Mesothelial cell of epicardium (in vitro differentiated cells): Measurements from ENCODE around the gene SNPH. TPM values are rescaled to one million over a fixed set of nuclear protein-coding genes. Genes with fewer than 3 reads are reported as not detected.
A peak's percentile ranks its signal among the peaks of the same experiment; 100 is the strongest.

Experiments
- DNase-seq, 2 experiments: peaks; one replicate each; pipeline ENCODE4 v3.0.0; 2021; ENCODE audit warnings: low spot score in 2 of 2; ENCODE audit not compliant: unreplicated experiment in 2 of 2
- H3K27ac Mint-ChIP-seq: 2 replicates; pipeline ENCODE4 v1.8.0; 2021; ENCODE audit warnings: mixed read lengths
- H3K27me3 Mint-ChIP-seq: 2 replicates; pipeline ENCODE4 v1.8.0; 2021; ENCODE audit warnings: low read depth, mixed read lengths
- H3K36me3 Mint-ChIP-seq: 2 replicates; pipeline ENCODE4 v1.8.0; 2021; ENCODE audit warnings: mixed read lengths
- H3K4me1 Mint-ChIP-seq: 2 replicates; pipeline ENCODE4 v1.8.0; 2021; ENCODE audit warnings: mixed read lengths
- H3K4me3 Mint-ChIP-seq: 2 replicates; pipeline ENCODE4 v1.8.0; 2021; ENCODE audit warnings: mild to moderate bottlenecking, moderate library complexity, mixed read lengths
- H3K9me3 Mint-ChIP-seq: 2 replicates; pipeline ENCODE4 v1.8.0; 2021; ENCODE audit warnings: mixed read lengths
- total RNA-seq: library from RNA; stranded (reverse); gene quantifications from 3 replicates; pipeline ENCODE4 v1.2.1, GENCODE V29; 2021
- TF ChIP-seq, protein P1 (sequence below): fragments of 200-600 bp; sonication (generic); IDR thresholded peaks from one replicate; pipeline ENCODE4 v1.5.0; 2021; ENCODE audit warnings: antibody characterized with exemption; ENCODE audit not compliant: unreplicated experiment

Gene SNPH
- total RNA-seq, 1 donor from 2014 or later, result 3.4 TPM

- Mint-ChIP-seq H3K9me3 (no peaks in the 10 kb centered on the region), H3K4me3 (no peak within 1 kb of the TSS)
These were observed 62.7 kb downstream of the SNPH start, which contains the start of gene SDCBP2 for GRCh38 chr20:1328680-1329330. TSS of gene SDCBP2 (minus strand) at chr20:1329139. CDS start at chr20:1320416, 8,723 bp downstream.

GRCh38 chr20:1330075-1330830, 64.2 kb downstream of the SNPH start:
- DNase-seq, result peak in 1 of 2 experiments; percentile 21
- H3K36me3 Mint-ChIP-seq, result peaks cover 9% of the 10 kb centered on the region
- no peaks in the 10 kb centered on the region for H3K27me3 Mint-ChIP-seq
- H3K4me1 Mint-ChIP-seq, result peaks cover 12% of the 10 kb centered on the region
- TF ChIP-seq, protein P1, sequence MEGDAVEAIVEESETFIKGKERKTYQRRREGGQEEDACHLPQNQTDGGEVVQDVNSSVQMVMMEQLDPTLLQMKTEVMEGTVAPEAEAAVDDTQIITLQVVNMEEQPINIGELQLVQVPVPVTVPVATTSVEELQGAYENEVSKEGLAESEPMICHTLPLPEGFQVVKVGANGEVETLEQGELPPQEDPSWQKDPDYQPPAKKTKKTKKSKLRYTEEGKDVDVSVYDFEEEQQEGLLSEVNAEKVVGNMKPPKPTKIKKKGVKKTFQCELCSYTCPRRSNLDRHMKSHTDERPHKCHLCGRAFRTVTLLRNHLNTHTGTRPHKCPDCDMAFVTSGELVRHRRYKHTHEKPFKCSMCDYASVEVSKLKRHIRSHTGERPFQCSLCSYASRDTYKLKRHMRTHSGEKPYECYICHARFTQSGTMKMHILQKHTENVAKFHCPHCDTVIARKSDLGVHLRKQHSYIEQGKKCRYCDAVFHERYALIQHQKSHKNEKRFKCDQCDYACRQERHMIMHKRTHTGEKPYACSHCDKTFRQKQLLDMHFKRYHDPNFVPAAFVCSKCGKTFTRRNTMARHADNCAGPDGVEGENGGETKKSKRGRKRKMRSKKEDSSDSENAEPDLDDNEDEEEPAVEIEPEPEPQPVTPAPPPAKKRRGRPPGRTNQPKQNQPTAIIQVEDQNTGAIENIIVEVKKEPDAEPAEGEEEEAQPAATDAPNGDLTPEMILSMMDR, result no peak
- H3K4me3 Mint-ChIP-seq, result no peak overlapping the region
- no peak overlapping the region for H3K27ac Mint-ChIP-seq
- no peaks in the 10 kb centered on the region for H3K9me3 Mint-ChIP-seq

More at GRCh38 chr20:1328680-1329330, 62.7 kb downstream of the SNPH start, which contains the start of gene SDCBP2:
- Mint-ChIP-seq H3K4me1 (peaks cover 12% of the 10 kb centered on the region), H3K27ac (peak within 1 kb of the TSS; percentile 28), H3K27me3 (no peaks in the 10 kb centered on the region), H3K36me3 (peaks cover 7% of the 10 kb centered on the region)
- TF ChIP-seq, protein P1, result no peak
- peak in 1 of 2 experiments; percentile 28 for DNase-seq

DNA sequence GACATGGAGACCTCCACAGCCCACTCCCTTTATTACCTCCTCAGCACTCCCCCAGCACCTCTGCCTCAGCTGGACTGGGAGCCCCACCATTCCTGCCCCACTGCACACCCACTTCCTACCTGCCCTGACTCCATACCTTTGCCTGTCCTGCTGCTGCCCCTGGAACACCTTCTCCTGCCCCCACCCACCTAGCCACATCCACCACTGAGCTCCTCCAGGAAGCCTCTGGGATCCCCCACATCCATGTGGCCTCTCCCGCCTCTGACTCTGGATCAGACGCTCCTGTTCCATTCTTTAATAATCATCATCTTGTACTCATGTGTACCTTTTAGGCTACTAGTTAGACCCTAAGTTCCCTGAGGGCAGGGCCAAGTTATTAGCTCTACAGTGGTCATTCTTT, 65.0 kb downstream of the SNPH start:
- H3K9me3 Mint-ChIP-seq, result no peaks in the 10 kb centered on the region
- H3K4me3 Mint-ChIP-seq, result no peak overlapping the region
- H3K4me1 Mint-ChIP-seq, result peaks cover 12% of the 10 kb centered on the region
- H3K27me3 Mint-ChIP-seq, result no peaks in the 10 kb centered on the region
- DNase-seq, result peak in 1 of 2 experiments; percentile 14
- peaks cover 9% of the 10 kb centered on the region for H3K36me3 Mint-ChIP-seq
- TF ChIP-seq, protein P1, result no peak
- H3K27ac Mint-ChIP-seq, result no peak overlapping the region

DNA sequence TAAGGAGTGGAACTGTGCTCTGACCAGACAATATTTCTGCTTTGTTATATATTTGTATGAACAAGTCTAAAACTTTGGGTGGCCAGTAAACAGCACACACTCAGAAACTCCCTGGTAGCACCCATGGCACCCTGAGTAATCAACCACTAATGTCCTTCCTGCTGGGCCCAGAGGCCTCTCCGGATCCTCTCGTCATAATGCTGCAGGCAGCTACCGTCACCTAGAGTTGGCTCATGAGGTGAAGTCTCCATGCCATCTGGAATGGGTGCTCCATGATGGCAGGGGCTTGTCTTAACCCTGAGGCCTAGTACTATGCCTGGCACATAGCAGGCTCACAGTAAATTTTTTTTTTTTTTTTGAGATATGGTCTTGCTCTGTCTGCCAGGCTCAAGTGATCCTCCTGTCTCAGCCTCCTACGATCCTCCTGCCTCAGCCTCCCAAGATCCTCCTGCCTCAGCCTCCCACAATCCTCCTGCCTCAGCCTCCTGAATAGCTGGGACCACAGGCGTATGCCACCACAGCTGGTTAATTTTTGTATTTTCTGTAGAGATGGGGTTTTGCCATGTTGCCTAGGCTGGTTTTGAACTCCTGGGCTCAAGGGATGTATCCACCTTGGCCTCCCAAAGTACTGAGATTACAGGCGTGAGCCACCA, 65.8 kb downstream of the SNPH start:
- Mint-ChIP-seq H3K4me3 (no peak overlapping the region), H3K27ac (no peak overlapping the region), H3K4me1 (peaks cover 11% of the 10 kb centered on the region), H3K36me3 (peaks cover 9% of the 10 kb centered on the region), H3K27me3 (no peaks in the 10 kb centered on the region), H3K9me3 (no peaks in the 10 kb centered on the region)
- TF ChIP-seq, protein P1, result no peak
- peak in 1 of 2 experiments; percentile 6 for DNase-seq

DNA sequence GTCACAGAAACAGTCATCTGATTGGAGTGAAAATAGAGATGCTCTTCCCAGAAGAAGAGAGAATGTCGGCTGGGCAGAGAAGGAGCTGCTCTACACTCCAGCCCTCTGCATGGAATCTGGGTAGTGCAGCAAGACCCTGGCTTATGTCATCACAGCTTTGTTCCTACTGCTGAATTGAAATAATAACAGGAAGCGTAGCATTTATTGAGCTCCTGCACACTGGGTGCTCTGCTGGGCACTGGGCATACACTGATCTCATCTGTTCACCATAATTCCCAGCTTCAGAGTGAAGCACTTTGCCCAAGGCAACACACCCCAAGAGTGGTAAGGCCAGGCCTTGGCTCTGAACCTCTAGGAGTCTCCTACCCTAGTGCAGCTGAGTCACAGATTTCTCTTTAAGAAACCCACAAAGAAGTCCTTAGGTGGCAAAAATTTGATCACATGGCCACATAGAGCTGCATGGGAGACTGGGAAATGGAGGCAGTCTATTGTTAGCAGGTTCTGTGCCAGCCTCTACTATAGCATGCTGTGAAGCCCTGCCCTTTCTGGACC, 66.7 kb downstream of the SNPH start:
- Mint-ChIP-seq H3K4me1 (peaks cover 3% of the 10 kb centered on the region), H3K4me3 (no peak overlapping the region), H3K36me3 (peaks cover 9% of the 10 kb centered on the region), H3K27ac (no peak overlapping the region), H3K9me3 (no peaks in the 10 kb centered on the region), H3K27me3 (no peaks in the 10 kb centered on the region)
- no peak for DNase-seq
- TF ChIP-seq, protein P1, result no peak
